Measurements from ENCODE around the gene OR5V1. TPM values are rescaled to one million over a fixed set of nuclear protein-coding genes. Genes with fewer than 3 reads are reported as not detected.
"Not testable (repeated sequence)": the region's sequence is repeated elsewhere in the genome, so short reads cannot be mapped to it uniquely, and the experiment has no call there.

Gene OR5V1
- total and polyA plus RNA-seq, 9 of the 15 experiments (the other 6 are each of a cell fraction or from before 2014, with no cell fraction given): not detected

DNA sequence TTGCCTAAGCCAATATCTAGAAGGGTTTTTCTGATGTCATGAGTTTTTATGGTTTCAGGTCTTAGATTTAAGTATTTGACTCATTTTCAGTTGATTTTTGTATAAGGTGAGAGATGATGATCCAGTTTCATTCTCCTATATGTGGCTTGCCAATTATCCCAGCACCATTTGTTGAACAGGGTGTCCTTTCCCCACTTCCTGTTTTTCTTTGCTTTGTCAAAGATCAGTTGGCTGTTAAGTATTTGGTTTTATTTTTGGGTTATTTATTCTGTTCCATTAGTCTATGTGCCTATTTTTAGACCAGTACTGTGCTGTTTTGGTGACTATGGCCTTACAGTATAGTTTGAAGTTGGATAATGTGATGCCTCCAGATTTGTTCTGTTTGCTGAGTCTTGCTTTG lies 45.3 kb downstream of the OR5V1 start:
- H3K9ac ChIP-seq (ENCODE audit: insufficient read depth in 1 of 2, low read depth in 2 of 2, low read length in 2 of 2); DNase-seq (ENCODE audit: extremely low read depth in 1 of 4, low spot score in 3 of 4); in situ Hi-C loops (cut with MboI); H3K4me1 ChIP-seq (replicated peaks in 1 of 2; ENCODE audit: control insufficient read depth in 2 of 2, insufficient read depth in 2 of 2, low read length in 2 of 2); BruUV-seq (replicated peaks); H3K79me2 ChIP-seq (ENCODE audit: control insufficient read depth, insufficient read depth, low read length); H3K27ac ChIP-seq (ENCODE audit: extremely low read depth, low read depth, low read length); H3K4me2 ChIP-seq (ENCODE audit: insufficient read depth, low read length); H3K9me1 ChIP-seq (ENCODE audit: control insufficient read depth, insufficient read depth, low read length); intact Hi-C loops (cut with micrococcal nuclease); H4K20me1 ChIP-seq (replicated peaks; ENCODE audit: control insufficient read depth, insufficient read depth, low read length); H3K9me3 ChIP-seq (replicated peaks; ENCODE audit: control insufficient read depth, insufficient read depth, low read depth, low read length); H2AFZ ChIP-seq (ENCODE audit: low read depth, low read length); CTCF ChIA-PET (ENCODE audit: low intra/inter-chr PET ratio); POLR2A ChIA-PET; H3K4me3 ChIP-seq; ATAC-seq; FAIRE-seq; H3K27me3 ChIP-seq (ENCODE audit: control insufficient read depth in 2 of 2, insufficient read depth in 2 of 2, low read length in 2 of 2); H3K36me3 ChIP-seq (ENCODE audit: control insufficient read depth, insufficient read depth, low read length): not testable (repeated sequence)
- TF ChIP-seq SPI1 (IDR thresholded peaks at IDR 0.05; ENCODE audit: borderline replicate concordance, low read depth, low read length): peak; percentile 80; the same call in 1 of the 2 replicates

DNA sequence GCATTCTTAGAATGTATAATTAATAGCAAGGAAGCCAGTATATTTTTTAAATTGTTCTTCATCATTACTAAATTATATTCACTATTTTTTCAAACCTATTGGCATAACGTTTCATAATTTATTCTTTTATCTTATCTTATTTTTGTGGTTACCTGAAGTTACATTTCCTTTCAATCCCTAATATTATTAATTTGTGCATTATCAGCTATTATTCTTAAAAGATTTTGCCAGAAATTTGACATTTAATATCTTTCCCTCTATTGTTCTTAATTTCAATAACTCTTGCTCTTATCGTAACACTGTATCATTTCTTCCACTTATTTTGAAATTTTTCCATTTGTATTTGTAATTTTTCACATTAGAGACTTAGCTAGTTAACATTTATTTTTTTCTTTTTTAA lies 48.7 kb downstream of the OR5V1 start:
- no peak overlapping the region for H3K9ac ChIP-seq (ENCODE audit: insufficient read depth in 1 of 2, low read depth in 2 of 2, low read length in 2 of 2)
- no peaks in the 10 kb centered on the region for H3K79me2 ChIP-seq (ENCODE audit: control insufficient read depth, insufficient read depth, low read length)
- H3K9me1 ChIP-seq (ENCODE audit: control insufficient read depth, insufficient read depth, low read length): no peaks in the 10 kb centered on the region
- H3K9me3 ChIP-seq (replicated peaks; ENCODE audit: control insufficient read depth, insufficient read depth, low read depth, low read length): no peaks in the 10 kb centered on the region
- CTCF ChIA-PET (ENCODE audit: low intra/inter-chr PET ratio): no interaction called here
- H3K4me2 ChIP-seq (ENCODE audit: insufficient read depth, low read length): no peak overlapping the region
- no TSS peak for BruUV-seq (replicated peaks)
- ATAC-seq: no peak
- no peak overlapping the region for H3K27ac ChIP-seq (ENCODE audit: extremely low read depth, low read depth, low read length)
- H4K20me1 ChIP-seq (replicated peaks; ENCODE audit: control insufficient read depth, insufficient read depth, low read length): no peaks in the 10 kb centered on the region
- FAIRE-seq: no peak
- POLR2A ChIA-PET: interaction anchor here (0.8 kb wide), 1 partner anchor 29 kb away, joined by 3 read pairs; no protein-coding TSS in a partner anchor
- no peak overlapping the region for H3K4me3 ChIP-seq
- intact Hi-C loops (cut with micrococcal nuclease): no loop called here
- no peak for DNase-seq (ENCODE audit: extremely low read depth in 1 of 4, low spot score in 3 of 4)
- 2% methylated on average over 2 of the region's 2 CpGs for WGBS (ENCODE audit: insufficient coverage, low coverage, missing lambda C conversion rate)
- no peaks in the 10 kb centered on the region; a peak in 1 of 5 replicates for H3K27me3 ChIP-seq (ENCODE audit: control insufficient read depth in 2 of 2, insufficient read depth in 2 of 2, low read length in 2 of 2)
- no peak overlapping the region for H2AFZ ChIP-seq (ENCODE audit: low read depth, low read length)
- no peaks in the 10 kb centered on the region for H3K4me1 ChIP-seq (replicated peaks in 1 of 2; ENCODE audit: control insufficient read depth in 2 of 2, insufficient read depth in 2 of 2, low read length in 2 of 2)
- in situ Hi-C loops (cut with MboI): no loop called here
- no peaks in the 10 kb centered on the region for H3K36me3 ChIP-seq (ENCODE audit: control insufficient read depth, insufficient read depth, low read length)
- no peak for TF ChIP-seq SP2 (IDR thresholded peaks at IDR 0.05; ENCODE audit: extremely low read depth, low read depth, low read length, poor library complexity, severe bottlenecking)
- TF ChIP-seq ZNF316 (IDR thresholded peaks at IDR 0.05): peak; percentile 86
- TF ChIP-seq ZNF253 (CRISPR knock-in tag; conservative IDR thresholded peaks at IDR 0.05): no peak
- TF ChIP-seq ZNF561 (CRISPR knock-in tag; conservative IDR thresholded peaks at IDR 0.05): no peak
- TF ChIP-seq C11orf30 (IDR thresholded peaks at IDR 0.05; ENCODE audit: low read depth): peak; percentile 65; the same call in 1 of the 2 replicates

Other genes starting within 250 kb of the OR5V1 start
Only the 7 nearest of the 11 such genes appear.
- gene OR14J1, start 67.2 kb downstream of the OR5V1 start, total RNA-seq (2014; rRNA removed): not detected in 2 replicates
- not detected in 2 replicates for gene OR14J1, start 67.2 kb downstream of the OR5V1 start, total RNA-seq (2014; rRNA removed; fragmentation: Illumina TruSeq; extraction: Trizol)
- gene OR14J1, start 67.2 kb downstream of the OR5V1 start, total RNA-seq (2015; rRNA removed; fragmentation: Illumina TruSeq; extraction: Trizol): not detected in 2 replicates
- not detected in 2 replicates for gene OR14J1, start 67.2 kb downstream of the OR5V1 start, total RNA-seq (2021)
- not detected in 2 replicates for gene OR14J1, start 67.2 kb downstream of the OR5V1 start, polyA plus RNA-seq (2011; rRNA removed)
- gene OR14J1, start 67.2 kb downstream of the OR5V1 start, polyA plus RNA-seq (2014; fragmentation: Illumina TruSeq; extraction: Trizol): not detected in 2 replicates
- not detected for gene OR14J1, start 67.2 kb downstream of the OR5V1 start, polyA plus RNA-seq (2014; fragmentation: Nextera tagmentation; extraction: Ambion mirVana)
- not detected in 2 replicates for gene OR14J1, start 67.2 kb downstream of the OR5V1 start, polyA plus RNA-seq (2014; rRNA removed)
- not detected in 2 replicates for gene OR12D3, start 6.4 kb upstream of the OR5V1 start, total RNA-seq (2014; rRNA removed)
- not detected in 2 replicates for gene OR12D3, start 6.4 kb upstream of the OR5V1 start, total RNA-seq (2014; rRNA removed; fragmentation: Illumina TruSeq; extraction: Trizol)
- not detected in 2 replicates for gene OR12D3, start 6.4 kb upstream of the OR5V1 start, total RNA-seq (2015; rRNA removed; fragmentation: Illumina TruSeq; extraction: Trizol)
- gene OR12D3, start 6.4 kb upstream of the OR5V1 start, total RNA-seq (2021): not detected in 2 replicates
- not detected in 2 replicates for gene OR12D3, start 6.4 kb upstream of the OR5V1 start, polyA plus RNA-seq (2011; rRNA removed)
- not detected in 2 replicates for gene OR12D3, start 6.4 kb upstream of the OR5V1 start, polyA plus RNA-seq (2014; fragmentation: Illumina TruSeq; extraction: Trizol)
- not detected for gene OR12D3, start 6.4 kb upstream of the OR5V1 start, polyA plus RNA-seq (2014; fragmentation: Nextera tagmentation; extraction: Ambion mirVana)
- not detected in 2 replicates for gene OR12D3, start 6.4 kb upstream of the OR5V1 start, polyA plus RNA-seq (2014; rRNA removed)
- not detected in 2 replicates for gene OR12D2, start 26.8 kb upstream of the OR5V1 start, total RNA-seq (2014; rRNA removed)
- gene OR12D2, start 26.8 kb upstream of the OR5V1 start, total RNA-seq (2014; rRNA removed; fragmentation: Illumina TruSeq; extraction: Trizol): not detected in 2 replicates
- gene OR12D2, start 26.8 kb upstream of the OR5V1 start, total RNA-seq (2015; rRNA removed; fragmentation: Illumina TruSeq; extraction: Trizol): not detected in 2 replicates
- gene OR12D2, start 26.8 kb upstream of the OR5V1 start, total RNA-seq (2021): not detected in 2 replicates
- gene OR12D2, start 26.8 kb upstream of the OR5V1 start, polyA plus RNA-seq (2011; rRNA removed): not detected in 2 replicates
- gene OR12D2, start 26.8 kb upstream of the OR5V1 start, polyA plus RNA-seq (2014; fragmentation: Illumina TruSeq; extraction: Trizol): not detected in 2 replicates
- not detected for gene OR12D2, start 26.8 kb upstream of the OR5V1 start, polyA plus RNA-seq (2014; fragmentation: Nextera tagmentation; extraction: Ambion mirVana)
- gene OR12D2, start 26.8 kb upstream of the OR5V1 start, polyA plus RNA-seq (2014; rRNA removed): not detected in 2 replicates
- gene OR12D1, start 46.1 kb upstream of the OR5V1 start, total RNA-seq (2014; rRNA removed): not detected in 2 replicates
- not detected in 2 replicates for gene OR12D1, start 46.1 kb upstream of the OR5V1 start, total RNA-seq (2014; rRNA removed; fragmentation: Illumina TruSeq; extraction: Trizol)
- not detected in 2 replicates for gene OR12D1, start 46.1 kb upstream of the OR5V1 start, total RNA-seq (2015; rRNA removed; fragmentation: Illumina TruSeq; extraction: Trizol)
- gene OR12D1, start 46.1 kb upstream of the OR5V1 start, total RNA-seq (2021): not detected in 2 replicates
- gene OR12D1, start 46.1 kb upstream of the OR5V1 start, polyA plus RNA-seq (2011; rRNA removed): not detected in 2 replicates
- not detected in 2 replicates for gene OR12D1, start 46.1 kb upstream of the OR5V1 start, polyA plus RNA-seq (2014; fragmentation: Illumina TruSeq; extraction: Trizol)
- gene OR12D1, start 46.1 kb upstream of the OR5V1 start, polyA plus RNA-seq (2014; fragmentation: Nextera tagmentation; extraction: Ambion mirVana): not detected
- not detected in 2 replicates for gene OR12D1, start 46.1 kb upstream of the OR5V1 start, polyA plus RNA-seq (2014; rRNA removed)
- gene OR10C1, start 70.4 kb upstream of the OR5V1 start, total RNA-seq (2014; rRNA removed): not detected in 2 replicates
- gene OR10C1, start 70.4 kb upstream of the OR5V1 start, total RNA-seq (2014; rRNA removed; fragmentation: Illumina TruSeq; extraction: Trizol): not detected in 2 replicates
- not detected in 2 replicates for gene OR10C1, start 70.4 kb upstream of the OR5V1 start, total RNA-seq (2015; rRNA removed; fragmentation: Illumina TruSeq; extraction: Trizol)
- gene OR10C1, start 70.4 kb upstream of the OR5V1 start, total RNA-seq (2021): not detected in 2 replicates
- not detected in 2 replicates for gene OR10C1, start 70.4 kb upstream of the OR5V1 start, polyA plus RNA-seq (2011; rRNA removed)
- not detected in 2 replicates for gene OR10C1, start 70.4 kb upstream of the OR5V1 start, polyA plus RNA-seq (2014; fragmentation: Illumina TruSeq; extraction: Trizol)
- gene OR10C1, start 70.4 kb upstream of the OR5V1 start, polyA plus RNA-seq (2014; fragmentation: Nextera tagmentation; extraction: Ambion mirVana): not detected
- not detected in 2 replicates for gene OR10C1, start 70.4 kb upstream of the OR5V1 start, polyA plus RNA-seq (2014; rRNA removed)
- gene OR11A1, start 88.2 kb upstream of the OR5V1 start, total RNA-seq (2014; rRNA removed): not detected in 2 replicates
- not detected in 2 replicates for gene OR11A1, start 88.2 kb upstream of the OR5V1 start, total RNA-seq (2014; rRNA removed; fragmentation: Illumina TruSeq; extraction: Trizol)
- not detected in 2 replicates for gene OR11A1, start 88.2 kb upstream of the OR5V1 start, total RNA-seq (2015; rRNA removed; fragmentation: Illumina TruSeq; extraction: Trizol)
- gene OR11A1, start 88.2 kb upstream of the OR5V1 start, total RNA-seq (2021): not detected in 2 replicates
- not detected in 2 replicates for gene OR11A1, start 88.2 kb upstream of the OR5V1 start, polyA plus RNA-seq (2011; rRNA removed)
- gene OR11A1, start 88.2 kb upstream of the OR5V1 start, polyA plus RNA-seq (2014; fragmentation: Illumina TruSeq; extraction: Trizol): not detected in 2 replicates
- not detected for gene OR11A1, start 88.2 kb upstream of the OR5V1 start, polyA plus RNA-seq (2014; fragmentation: Nextera tagmentation; extraction: Ambion mirVana)
- not detected in 2 replicates for gene OR11A1, start 88.2 kb upstream of the OR5V1 start, polyA plus RNA-seq (2014; rRNA removed)
- gene OR2H1, start 88.3 kb upstream of the OR5V1 start, total RNA-seq (2014; rRNA removed): not detected in 2 replicates
- not detected in 2 replicates for gene OR2H1, start 88.3 kb upstream of the OR5V1 start, total RNA-seq (2014; rRNA removed; fragmentation: Illumina TruSeq; extraction: Trizol)
- not detected in 2 replicates for gene OR2H1, start 88.3 kb upstream of the OR5V1 start, total RNA-seq (2015; rRNA removed; fragmentation: Illumina TruSeq; extraction: Trizol)
- not detected in 2 replicates for gene OR2H1, start 88.3 kb upstream of the OR5V1 start, total RNA-seq (2021)
- not detected in 2 replicates for gene OR2H1, start 88.3 kb upstream of the OR5V1 start, polyA plus RNA-seq (2011; rRNA removed)
- not detected in 2 replicates for gene OR2H1, start 88.3 kb upstream of the OR5V1 start, polyA plus RNA-seq (2014; fragmentation: Illumina TruSeq; extraction: Trizol)
- gene OR2H1, start 88.3 kb upstream of the OR5V1 start, polyA plus RNA-seq (2014; fragmentation: Nextera tagmentation; extraction: Ambion mirVana): not detected
- not detected in 2 replicates for gene OR2H1, start 88.3 kb upstream of the OR5V1 start, polyA plus RNA-seq (2014; rRNA removed)